ENCODE results near the gene ITPR2.

GRCh38 chr12:26422839-26423398, 410.1 kb downstream of the ITPR2 start:
- TF ChIP-seq POLR2AphosphoS5 (IDR thresholded peaks at IDR 0.05; ENCODE audit: low read depth, low read length), result no peak
- no peak for TF ChIP-seq POLR2A (IDR thresholded peaks at IDR 0.05; ENCODE audit: low read depth, low read length)
- no peak for TF ChIP-seq TAF1 (IDR thresholded peaks at IDR 0.05; ENCODE audit: low read depth, low read length)

Measured in GM12891 (cell line).